IMR-90 (cell line): ENCODE data around the gene KDM5B. TPM values are rescaled to one million over a fixed set of nuclear protein-coding genes. Genes with fewer than 3 reads are reported as not detected.

Source experiments
- ATAC-seq: fragments of 200-7000 bp; cut with Tn5 transposase; 2 replicates; pipeline ENCODE4 v1.9.1; 2020; ENCODE audit warnings: low read depth, mild to moderate bottlenecking, moderate library complexity
- BruUV-seq: library from RNA; stranded (reverse); fragments of 400-500 nt; replicated peaks from 2 replicates; lab custom pipeline; 2021; lab: Mats Ljungman, UMichigan
- CTCF ChIA-PET: fragments of 300-600 bp; formaldehyde crosslinking; extraction: SDS; loops from one replicate; lab custom pipeline; 2021; ENCODE audit warnings: antibody characterized with exemption; lab: Yijun Ruan, JAX
- POLR2A ChIA-PET: fragments of 300-600 bp; sonication (Branson Sonifier 250); formaldehyde crosslinking; loops from one replicate; lab custom pipeline; 2022; ENCODE audit warnings: antibody characterized with exemption; ENCODE audit not compliant: unreplicated experiment; lab: Charles Lee
- DNase-seq: peaks from one replicate; pipeline ENCODE4 v3.0.0; 2013
- H2AFZ ChIP-seq: replicated peaks from 2 replicates; pipeline ENCODE3; 2013; ENCODE audit warnings: low read length, mild to moderate bottlenecking; ENCODE audit not compliant: poor library complexity
- H2AK5ac ChIP-seq: 2 replicates; pipeline ENCODE4 v1.6.1; 2013; ENCODE audit warnings: low read depth, low read length, inconsistent platforms
- H2AK9ac ChIP-seq: replicated peaks from 2 replicates; pipeline ENCODE3; 2013; ENCODE audit warnings: mild to moderate bottlenecking, low read depth, low read length, moderate library complexity; ENCODE audit not compliant: poor library complexity
- H2BK120ac ChIP-seq: 2 replicates; pipeline ENCODE4 v1.6.1; 2013; ENCODE audit warnings: low read depth, low read length, inconsistent platforms
- H2BK15ac ChIP-seq: 3 replicates; pipeline ENCODE4 v1.6.1; 2013; ENCODE audit warnings: low read depth, low read length, inconsistent platforms
- H2BK20ac ChIP-seq: 2 replicates; pipeline ENCODE4 v1.6.1; 2013; ENCODE audit warnings: low read depth, mild to moderate bottlenecking, inconsistent platforms, low read length, moderate library complexity
- H2BK5ac ChIP-seq: 2 replicates; pipeline ENCODE4 v1.6.1; 2013; ENCODE audit warnings: mild to moderate bottlenecking, low read depth, low read length, inconsistent platforms; ENCODE audit not compliant: poor library complexity, severe bottlenecking
- H3K14ac ChIP-seq: replicated peaks from 2 replicates; pipeline ENCODE4 v1.6.1; 2013; ENCODE audit warnings: low read depth, low read length, inconsistent platforms
- H3K18ac ChIP-seq: 2 replicates; pipeline ENCODE4 v1.6.1; 2013; ENCODE audit warnings: low read depth, low read length, control low read depth
- H3K23ac ChIP-seq: 2 replicates; pipeline ENCODE4 v1.6.1; 2013; ENCODE audit warnings: low read depth, low read length, inconsistent platforms
- H3K27ac ChIP-seq: 2 replicates; pipeline ENCODE4 v1.5.1; 2013; ENCODE audit warnings: mild to moderate bottlenecking, control low read depth, low read length; ENCODE audit not compliant: insufficient read depth
- H3K27me3 ChIP-seq: 2 replicates; pipeline ENCODE4 v1.6.1; 2013; ENCODE audit warnings: low read length; ENCODE audit not compliant: control insufficient read depth, insufficient read depth
- H3K36me3 ChIP-seq: 2 replicates; pipeline ENCODE4 v1.6.1; 2013; ENCODE audit warnings: low read length, mixed read lengths; ENCODE audit not compliant: control insufficient read depth, insufficient read depth
- H3K4ac ChIP-seq: 2 replicates; pipeline ENCODE4 v1.6.1; 2013; ENCODE audit warnings: low read depth, low read length, inconsistent platforms
- H3K4me1 ChIP-seq: 2 replicates; pipeline ENCODE4 v1.6.1; 2013; ENCODE audit warnings: low read length, mixed read lengths; ENCODE audit not compliant: control insufficient read depth, insufficient read depth
- H3K4me2 ChIP-seq: 2 replicates; pipeline ENCODE4 v1.6.1; 2013; ENCODE audit warnings: low read depth, mild to moderate bottlenecking, control low read depth, low read length, moderate library complexity
- H3K4me3 ChIP-seq: 2 replicates; pipeline ENCODE4 v1.5.1; 2013; ENCODE audit warnings: low read depth, mild to moderate bottlenecking, control low read depth, low read length, moderate library complexity; ENCODE audit not compliant: insufficient read depth
- H3K56ac ChIP-seq: 2 replicates; pipeline ENCODE4 v1.6.1; 2013; ENCODE audit warnings: low read length, inconsistent platforms; ENCODE audit not compliant: insufficient read depth; ENCODE audit errors: extremely low read depth
- H3K79me1 ChIP-seq, 2 experiments: 2 replicates each; pipeline ENCODE4 v1.6.1; 2013; ENCODE audit warnings: low read length in 2 of 2, inconsistent platforms in 1 of 2, low read depth in 1 of 2
- H3K9ac ChIP-seq: 2 replicates; pipeline ENCODE4 v1.6.1; 2013; ENCODE audit warnings: low read depth, low read length, control low read depth
- H3K9me1 ChIP-seq: 2 replicates; pipeline ENCODE4 v1.6.1; 2013; ENCODE audit warnings: low read length, inconsistent platforms; ENCODE audit not compliant: insufficient read depth
- H3K9me3 ChIP-seq: 2 replicates; pipeline ENCODE4 v1.6.1; 2013; ENCODE audit warnings: low read length; ENCODE audit not compliant: control insufficient read depth, insufficient read depth
- H4K20me1 ChIP-seq: 2 replicates; pipeline ENCODE4 v1.6.1; 2013; ENCODE audit warnings: low read length, inconsistent platforms; ENCODE audit not compliant: insufficient read depth
- H4K5ac ChIP-seq: 2 replicates; pipeline ENCODE4 v1.6.1; 2013; ENCODE audit warnings: mild to moderate bottlenecking, low read depth, low read length, control low read depth
- H4K8ac ChIP-seq, 2 experiments: 2 replicates each; pipeline ENCODE4 v1.6.1; 2013; ENCODE audit warnings: low read depth in 2 of 2, low read length in 2 of 2, control low read depth in 1 of 2, inconsistent platforms in 1 of 2
- H4K91ac ChIP-seq: 2 replicates; pipeline ENCODE4 v1.6.1; 2013; ENCODE audit warnings: low read depth, low read length, inconsistent platforms; ENCODE audit not compliant: insufficient read depth
- BHLHE40 ChIP-seq: fragments of 150-350 bp; IDR thresholded peaks from 2 replicates; pipeline ENCODE4 v1.6.1; 2016; ENCODE audit warnings: mild to moderate bottlenecking, low read depth, low read length
- CEBPB ChIP-seq: IDR thresholded peaks from 2 replicates; pipeline ENCODE4 v1.6.1; 2012; ENCODE audit warnings: low read depth, low read length, improper control_type of control experiment
- CHD1 ChIP-seq: IDR thresholded peaks from 2 replicates; pipeline ENCODE4 v1.6.1; 2012; ENCODE audit warnings: low read depth, low read length, improper control_type of control experiment
- FOS ChIP-seq: fragments of 150-350 bp; IDR thresholded peaks from 2 replicates; pipeline ENCODE4 v1.6.1; 2016; ENCODE audit warnings: low read depth, low read length
- MAFK ChIP-seq: IDR thresholded peaks from 2 replicates; pipeline ENCODE4 v1.6.1; 2012; ENCODE audit warnings: low read depth, low read length, improper control_type of control experiment
- MAZ ChIP-seq: IDR thresholded peaks from 2 replicates; pipeline ENCODE4 v1.6.1; 2012; ENCODE audit warnings: low read depth, mild to moderate bottlenecking, low read length, improper control_type of control experiment, moderate library complexity, borderline replicate concordance
- MXI1 ChIP-seq: IDR thresholded peaks from 2 replicates; pipeline ENCODE4 v1.6.1; 2012; ENCODE audit warnings: low read depth, mild to moderate bottlenecking, low read length, moderate library complexity, borderline replicate concordance
- NFE2L2 ChIP-seq: fragments of 150-350 bp; IDR thresholded peaks from 2 replicates; pipeline ENCODE4 v1.6.1; 2016; ENCODE audit warnings: low read depth, mild to moderate bottlenecking, low read length
- POLR2A ChIP-seq: IDR thresholded peaks from 2 replicates; pipeline ENCODE4 v1.6.1; 2012; ENCODE audit warnings: mild to moderate bottlenecking, low read depth, low read length
- RAD21 ChIP-seq: IDR thresholded peaks from 2 replicates; pipeline ENCODE4 v1.6.1; 2012; ENCODE audit warnings: low read length, improper control_type of control experiment
- RCOR1 ChIP-seq: IDR thresholded peaks from 2 replicates; pipeline ENCODE4 v1.6.1; 2012; ENCODE audit warnings: mild to moderate bottlenecking, low read length, improper control_type of control experiment; ENCODE audit not compliant: insufficient replicate concordance
- RFX5 ChIP-seq: IDR thresholded peaks from 2 replicates; pipeline ENCODE4 v1.8.0; 2012; ENCODE audit warnings: low read depth, mild to moderate bottlenecking, low read length, moderate library complexity
- SMC3 ChIP-seq: fragments of 150-350 bp; IDR thresholded peaks from 2 replicates; pipeline ENCODE4 v1.6.1; 2016; ENCODE audit warnings: low read depth, mild to moderate bottlenecking, antibody characterized with exemption, low read length, moderate library complexity
- WGBS, 2 experiments: methylation state at CpG; one replicate each; pipeline versions ENCODE4 v1.1.5 to v1.1.7; 2013; ENCODE audit warnings: missing lambda C conversion rate in 2 of 2; ENCODE audit not compliant: insufficient read length in 1 of 2; ENCODE audit errors: extremely low coverage in 2 of 2; 5-methylcytosine and 5-hydroxymethylcytosine counted together
- dilution Hi-C: fragments of 300-500 bp; cut with HindIII; formaldehyde crosslinking; loops from one replicate; pipeline ENCODE4 v1.14.3; 2018; ENCODE audit warnings: low sequenced_read_pairs; ENCODE audit not compliant: unreplicated experiment
- in situ Hi-C: fragments of 300-500 bp; cut with MboI; formaldehyde crosslinking; loops from 3 replicates; pipeline ENCODE4 v1.14.3; 2019; ENCODE audit warnings: low sequenced_read_pairs, inconsistent platforms, mixed read lengths
- intact Hi-C: fragments of 100-400 bp; cut with micrococcal nuclease; formaldehyde crosslinking; loops from 2 replicates; pipeline ENCODE4 v1.10.0; 2022
- polyA plus RNA-seq, 3 experiments: library from polyadenylated mRNA; depleted of rRNA; stranded (reverse); fragments of >200 nt; gene quantifications; 2 replicates each; pipeline ENCODE4 v1.2.3, GENCODE V29; 2012; ENCODE audit warnings: low replicate concordance in 1 of 3
- total RNA-seq: library from RNA; depleted of rRNA; stranded (reverse); fragments of >200 nt; gene quantifications from 2 replicates; pipeline ENCODE4 v1.2.3, GENCODE V29; 2012
- TF ChIP-seq, protein P1 (sequence below): conservative IDR thresholded peaks from 2 replicates; pipeline ENCODE4 v1.5.1; 2012; ENCODE audit warnings: mild to moderate bottlenecking, low read depth, low read length, improper control_type of control experiment
- TF ChIP-seq, protein P2 (sequence below): fragments of 150-350 bp; IDR thresholded peaks from 2 replicates; pipeline ENCODE4 v1.6.1; 2016; ENCODE audit warnings: low read depth, mild to moderate bottlenecking, low read length, moderate library complexity, borderline replicate concordance
- TF ChIP-seq, protein P3 (sequence below): fragments of 150-350 bp; IDR thresholded peaks from 2 replicates; pipeline ENCODE4 v1.6.1; 2017; ENCODE audit warnings: mild to moderate bottlenecking, antibody characterized with exemption, low read length, low read depth

KDM5B gene
- total and polyA plus RNA-seq, 2 of the 4 experiments (the other 2 are of a cell fraction): 28.8 to 82.1 TPM

DNA sequence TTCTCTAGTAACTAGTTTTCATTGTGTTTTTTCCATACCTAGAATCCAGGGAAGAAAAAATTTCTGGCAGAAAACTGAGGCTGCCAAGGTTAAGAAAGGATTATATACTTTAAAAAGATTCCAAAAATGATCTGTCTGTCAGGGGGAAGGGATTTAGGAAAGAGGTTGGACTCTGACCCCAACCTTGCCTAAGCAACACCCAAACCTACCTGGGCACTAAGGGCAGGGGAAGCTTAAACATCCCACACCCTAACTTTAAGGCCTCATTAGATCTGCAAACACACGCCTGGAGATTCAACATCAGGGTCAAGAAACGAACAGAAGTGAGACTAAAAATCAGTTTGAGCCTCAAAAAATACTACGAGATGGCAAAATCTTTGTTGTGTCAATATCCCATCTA is 19.4 kb downstream of the KDM5B start:
- Histone ChIP-seq H3K4me1 (no peaks in the 10 kb centered on the region), H3K14ac (no peak overlapping the region), H2BK120ac (no peak overlapping the region), H4K20me1 (peaks cover 100% of the 10 kb centered on the region), H3K4me2 (no peak overlapping the region), H3K4ac (no peak overlapping the region), H2BK20ac (no peak overlapping the region), H4K91ac (no peak overlapping the region), H3K23ac (no peak overlapping the region), H3K79me1 (peaks cover 12 to 82% of the 10 kb centered on the region in 2 experiments), H3K9ac (no peak overlapping the region), H3K27me3 (no peaks in the 10 kb centered on the region), H3K9me3 (no peaks in the 10 kb centered on the region), H2AK5ac (no peak overlapping the region), H2BK15ac (no peak overlapping the region), H2BK5ac (no peak overlapping the region), H4K5ac (no peak overlapping the region), H2AFZ (no peak overlapping the region), H3K56ac (no peak overlapping the region), H3K9me1 (peaks cover 10% of the 10 kb centered on the region; the same call in 1 of the 2 replicates), H4K8ac (no peak overlapping the region), H3K4me3 (no peak overlapping the region), H3K18ac (no peak overlapping the region), H2AK9ac (no peak overlapping the region), H3K36me3 (no peaks in the 10 kb centered on the region; the same call in 1 of the 2 replicates), H3K27ac (no peak overlapping the region)
- in situ Hi-C loops: no loop called here
- ATAC-seq: no peak
- dilution Hi-C loops: no loop called here
- no CpG with 5 or more reads among the region's 3 CpGs for WGBS, 2 experiments
- BruUV-seq: no TSS peak
- DNase-seq: no peak
- ChIA-PET POLR2A (no interaction called here), CTCF (interaction anchor here (1.4 kb wide), 1 partner anchor 8 kb away, joined by 5 read pairs; no protein-coding TSS in a partner anchor)
- intact Hi-C loops: no loop called here
- TF ChIP-seq RAD21 (no peak), RFX5 (no peak), MAFK (no peak), CEBPB (no peak), CHD1 (no peak), MXI1 (no peak), SMC3 (no peak), MAZ (no peak), FOS (no peak), BHLHE40 (no peak), POLR2A (no peak), RCOR1 (no peak), NFE2L2 (no peak)
- TF ChIP-seq, protein P1, sequence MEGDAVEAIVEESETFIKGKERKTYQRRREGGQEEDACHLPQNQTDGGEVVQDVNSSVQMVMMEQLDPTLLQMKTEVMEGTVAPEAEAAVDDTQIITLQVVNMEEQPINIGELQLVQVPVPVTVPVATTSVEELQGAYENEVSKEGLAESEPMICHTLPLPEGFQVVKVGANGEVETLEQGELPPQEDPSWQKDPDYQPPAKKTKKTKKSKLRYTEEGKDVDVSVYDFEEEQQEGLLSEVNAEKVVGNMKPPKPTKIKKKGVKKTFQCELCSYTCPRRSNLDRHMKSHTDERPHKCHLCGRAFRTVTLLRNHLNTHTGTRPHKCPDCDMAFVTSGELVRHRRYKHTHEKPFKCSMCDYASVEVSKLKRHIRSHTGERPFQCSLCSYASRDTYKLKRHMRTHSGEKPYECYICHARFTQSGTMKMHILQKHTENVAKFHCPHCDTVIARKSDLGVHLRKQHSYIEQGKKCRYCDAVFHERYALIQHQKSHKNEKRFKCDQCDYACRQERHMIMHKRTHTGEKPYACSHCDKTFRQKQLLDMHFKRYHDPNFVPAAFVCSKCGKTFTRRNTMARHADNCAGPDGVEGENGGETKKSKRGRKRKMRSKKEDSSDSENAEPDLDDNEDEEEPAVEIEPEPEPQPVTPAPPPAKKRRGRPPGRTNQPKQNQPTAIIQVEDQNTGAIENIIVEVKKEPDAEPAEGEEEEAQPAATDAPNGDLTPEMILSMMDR: no peak
- TF ChIP-seq, protein P2, sequence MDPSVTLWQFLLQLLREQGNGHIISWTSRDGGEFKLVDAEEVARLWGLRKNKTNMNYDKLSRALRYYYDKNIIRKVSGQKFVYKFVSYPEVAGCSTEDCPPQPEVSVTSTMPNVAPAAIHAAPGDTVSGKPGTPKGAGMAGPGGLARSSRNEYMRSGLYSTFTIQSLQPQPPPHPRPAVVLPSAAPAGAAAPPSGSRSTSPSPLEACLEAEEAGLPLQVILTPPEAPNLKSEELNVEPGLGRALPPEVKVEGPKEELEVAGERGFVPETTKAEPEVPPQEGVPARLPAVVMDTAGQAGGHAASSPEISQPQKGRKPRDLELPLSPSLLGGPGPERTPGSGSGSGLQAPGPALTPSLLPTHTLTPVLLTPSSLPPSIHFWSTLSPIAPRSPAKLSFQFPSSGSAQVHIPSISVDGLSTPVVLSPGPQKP: no peak
- TF ChIP-seq, protein P3, sequence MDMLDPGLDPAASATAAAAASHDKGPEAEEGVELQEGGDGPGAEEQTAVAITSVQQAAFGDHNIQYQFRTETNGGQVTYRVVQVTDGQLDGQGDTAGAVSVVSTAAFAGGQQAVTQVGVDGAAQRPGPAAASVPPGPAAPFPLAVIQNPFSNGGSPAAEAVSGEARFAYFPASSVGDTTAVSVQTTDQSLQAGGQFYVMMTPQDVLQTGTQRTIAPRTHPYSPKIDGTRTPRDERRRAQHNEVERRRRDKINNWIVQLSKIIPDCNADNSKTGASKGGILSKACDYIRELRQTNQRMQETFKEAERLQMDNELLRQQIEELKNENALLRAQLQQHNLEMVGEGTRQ: no peak
